GM23338 (cell line): ENCODE results near the gene FRYL. TPM values are rescaled to one million over a fixed set of nuclear protein-coding genes. Genes with fewer than 3 reads are reported as not detected.
A peak's percentile ranks its signal among the peaks of the same experiment; 100 is the strongest.

Experiments
- ATAC-seq: fragments of 200-7000 bp; cut with Tn5 transposase; 3 replicates; pipeline ENCODE4 v1.9.1; 2020
- DNase-seq: peaks from one replicate; pipeline ENCODE4 v3.0.0-alpha.2; 2015; ENCODE audit warnings: low spot score
- H2AFZ ChIP-seq: fragments of 200-600 bp; sonication (generic); 2 replicates; pipeline ENCODE4 v1.8.0; 2016; ENCODE audit warnings: antibody characterized with exemption, mild to moderate bottlenecking, moderate library complexity
- H3F3A ChIP-seq: fragments of 200-600 bp; sonication (generic); replicated peaks from 2 replicates; pipeline ENCODE4 v1.8.0; 2017; ENCODE audit warnings: antibody characterized with exemption, mixed run types, low read depth
- H3K27ac ChIP-seq: fragments of 200-600 bp; sonication (generic); 2 replicates; pipeline ENCODE4 v1.6.1; 2016; ENCODE audit warnings: low read depth
- H3K27me3 ChIP-seq: fragments of 200-600 bp; sonication (generic); 2 replicates; pipeline ENCODE4 v1.8.0; 2016; ENCODE audit warnings: mild to moderate bottlenecking, mixed run types, moderate library complexity; ENCODE audit not compliant: insufficient read depth
- H3K36me3 ChIP-seq: fragments of 200-600 bp; sonication (generic); 2 replicates; pipeline ENCODE4 v1.8.0; 2016; ENCODE audit warnings: mild to moderate bottlenecking; ENCODE audit not compliant: insufficient read depth
- H3K4me1 ChIP-seq: fragments of 200-600 bp; sonication (generic); 2 replicates; pipeline ENCODE4 v1.8.0; 2016; ENCODE audit warnings: mild to moderate bottlenecking, moderate library complexity; ENCODE audit not compliant: insufficient read depth
- H3K4me2 ChIP-seq: fragments of 200-600 bp; sonication (generic); 2 replicates; pipeline ENCODE4 v1.7.1; 2017; ENCODE audit warnings: mixed run types
- H3K4me3 ChIP-seq: fragments of 200-600 bp; sonication (generic); 2 replicates; pipeline ENCODE4 v1.6.1; 2016; ENCODE audit warnings: mixed run types
- H3K79me2 ChIP-seq: fragments of 200-600 bp; sonication (generic); replicated peaks from 2 replicates; pipeline ENCODE4 v1.8.0; 2017; ENCODE audit warnings: mild to moderate bottlenecking; ENCODE audit not compliant: insufficient read depth
- H3K9me2 ChIP-seq: fragments of 200-600 bp; sonication (generic); 2 replicates; pipeline ENCODE4 v1.8.0; 2017; ENCODE audit not compliant: insufficient read depth
- H4K20me1 ChIP-seq: fragments of 200-600 bp; sonication (generic); replicated peaks from 2 replicates; pipeline ENCODE4 v1.8.0; 2017; ENCODE audit warnings: mild to moderate bottlenecking; ENCODE audit not compliant: insufficient read depth
- H3K27ac Mint-ChIP-seq: 2 replicates; pipeline ENCODE4 v1.8.0; 2020; ENCODE audit warnings: inconsistent platforms, mild to moderate bottlenecking, moderate library complexity, mixed read lengths
- H3K27me3 Mint-ChIP-seq: 3 replicates; pipeline ENCODE4 v1.8.0; 2022; ENCODE audit warnings: low read depth, mild to moderate bottlenecking, moderate library complexity, mixed read lengths, inconsistent platforms; ENCODE audit not compliant: insufficient read depth, poor library complexity
- H3K36me3 Mint-ChIP-seq: 3 replicates; pipeline ENCODE4 v1.8.0; 2021; ENCODE audit warnings: low read depth, mild to moderate bottlenecking, inconsistent platforms, moderate library complexity, mixed read lengths
- H3K4me1 Mint-ChIP-seq: 3 replicates; pipeline ENCODE4 v1.8.0; 2020; ENCODE audit warnings: mild to moderate bottlenecking, inconsistent platforms, mixed read lengths
- H3K4me3 Mint-ChIP-seq: 3 replicates; pipeline ENCODE4 v1.8.0; 2021; ENCODE audit warnings: moderate library complexity, mild to moderate bottlenecking, inconsistent platforms, mixed read lengths
- H3K9me3 Mint-ChIP-seq: 3 replicates; pipeline ENCODE4 v1.8.0; 2020; ENCODE audit warnings: moderate library complexity, mild to moderate bottlenecking, inconsistent platforms, mixed read lengths
- CREB1 ChIP-seq: fragments of 250-450 bp; sonication (Bioruptor Pico); IDR thresholded peaks from 2 replicates; pipeline ENCODE4 v1.5.0; 2020; ENCODE audit warnings: low read depth, mild to moderate bottlenecking, moderate library complexity
- EZH2 ChIP-seq: fragments of 200-600 bp; sonication (generic); IDR thresholded peaks from one replicate; pipeline ENCODE4 v1.8.0; 2017; ENCODE audit warnings: antibody characterized with exemption, mild to moderate bottlenecking, low read depth; ENCODE audit not compliant: unreplicated experiment
- EZH2phosphoT487 ChIP-seq: fragments of 200-600 bp; sonication (generic); IDR thresholded peaks from one replicate; pipeline ENCODE4 v1.8.1; 2018; ENCODE audit warnings: antibody characterized with exemption; ENCODE audit not compliant: unreplicated experiment
- JUNB ChIP-seq: IDR thresholded peaks from one replicate; pipeline ENCODE4 v1.6.1; 2016; ENCODE audit warnings: antibody characterized with exemption; ENCODE audit not compliant: unreplicated experiment
- NANOG ChIP-seq: IDR thresholded peaks from 2 replicates; pipeline ENCODE4 v1.6.1; 2016; ENCODE audit warnings: antibody characterized with exemption, borderline replicate concordance
- POLR2AphosphoS5 ChIP-seq: IDR thresholded peaks from 2 replicates; pipeline ENCODE4 v1.6.1; 2016; ENCODE audit warnings: antibody characterized with exemption, low read depth
- STAT1 ChIP-seq: IDR thresholded peaks from one replicate; pipeline ENCODE4 v1.6.1; 2016; ENCODE audit warnings: antibody characterized with exemption; ENCODE audit not compliant: unreplicated experiment
- ZNF114 ChIP-seq: fragments of 250-450 bp; sonication (Bioruptor Pico); IDR thresholded peaks from 2 replicates; pipeline ENCODE4 v1.5.0; 2020; ENCODE audit warnings: mild to moderate bottlenecking, moderate library complexity
- ZNF331 ChIP-seq: fragments of 250-450 bp; sonication (Bioruptor Pico); IDR thresholded peaks from 2 replicates; pipeline ENCODE4 v1.5.0; 2020; ENCODE audit warnings: low read depth, mild to moderate bottlenecking, moderate library complexity
- polyA plus RNA-seq: library from polyadenylated mRNA; unstranded; fragments of >200 nt; fragmentation: Nextera tagmentation; extraction: Ambion mirVana; gene quantifications from 2 replicates; pipeline ENCODE4 v1.2.1, GENCODE V29; 2016
- total RNA-seq: library from RNA; depleted of rRNA; stranded (reverse); fragments of >200 nt; shearing (Covaris generic); gene quantifications from 2 replicates; pipeline ENCODE4 v1.2.3, GENCODE V29; 2014
- TF ChIP-seq, protein P1 (sequence below): IDR thresholded peaks from one replicate; pipeline ENCODE4 v1.6.1; 2018; ENCODE audit warnings: antibody characterized with exemption; ENCODE audit not compliant: unreplicated experiment
- TF ChIP-seq, protein P2 (sequence below): IDR thresholded peaks from 2 replicates; pipeline ENCODE4 v1.6.1; 2016; ENCODE audit warnings: antibody characterized with exemption

Gene FRYL
- total and polyA plus RNA-seq, 2 experiments from 2014 or later, result 30.7 to 53.3 TPM

DNA sequence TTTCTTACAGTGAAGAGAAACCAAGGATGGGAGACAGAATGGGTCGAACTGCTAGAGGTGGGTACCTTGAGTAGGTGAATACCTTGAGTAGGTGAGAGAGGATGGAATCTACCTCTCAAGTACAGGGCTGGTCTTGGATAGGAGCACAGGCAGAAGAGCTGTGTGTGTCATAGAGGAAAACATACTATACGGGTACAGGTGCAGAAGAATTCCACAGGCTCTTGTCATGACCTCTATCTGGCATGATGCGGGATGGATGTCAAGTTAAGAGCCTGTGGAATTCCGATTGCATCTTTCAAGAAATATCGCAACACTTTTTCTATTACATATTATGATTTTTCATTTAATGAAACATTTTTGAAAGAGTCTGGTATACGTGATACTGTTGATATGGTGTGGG lies 32.8 kb upstream of the FRYL start:
- peaks cover 8% of the 10 kb centered on the region; the same call in 2 of the 3 replicates for H3K4me1 Mint-ChIP-seq
- H3K4me3 Mint-ChIP-seq, result no peak overlapping the region
- no peak overlapping the region for H3K27ac Mint-ChIP-seq
- Histone ChIP-seq H2AFZ (peak overlapping the region; percentile 15; the same call in 1 of the 2 replicates), H3K4me3 (no peak overlapping the region), H3K9me2 (no peaks in the 10 kb centered on the region), H3K27me3 (no peaks in the 10 kb centered on the region), H3K79me2 (no peaks in the 10 kb centered on the region), H3K4me2 (no peak overlapping the region), H3K36me3 (no peaks in the 10 kb centered on the region), H3K4me1 (peaks cover 5% of the 10 kb centered on the region; the same call in 1 of the 2 replicates), H3K27ac (no peak overlapping the region), H4K20me1 (no peaks in the 10 kb centered on the region), H3F3A (no peaks in the 10 kb centered on the region)
- H3K9me3 Mint-ChIP-seq, result no peaks in the 10 kb centered on the region; the same call in 2 of the 3 replicates
- H3K27me3 Mint-ChIP-seq, result peaks cover 1% of the 10 kb centered on the region
- H3K36me3 Mint-ChIP-seq, result no peaks in the 10 kb centered on the region
- DNase-seq (no peak), ATAC-seq (no peak)
- TF ChIP-seq ZNF114, result no peak
- TF ChIP-seq CREB1 (CRISPR knock-in tag), result no peak
- TF ChIP-seq NANOG, result no peak
- TF ChIP-seq EZH2, result no peak

DNA sequence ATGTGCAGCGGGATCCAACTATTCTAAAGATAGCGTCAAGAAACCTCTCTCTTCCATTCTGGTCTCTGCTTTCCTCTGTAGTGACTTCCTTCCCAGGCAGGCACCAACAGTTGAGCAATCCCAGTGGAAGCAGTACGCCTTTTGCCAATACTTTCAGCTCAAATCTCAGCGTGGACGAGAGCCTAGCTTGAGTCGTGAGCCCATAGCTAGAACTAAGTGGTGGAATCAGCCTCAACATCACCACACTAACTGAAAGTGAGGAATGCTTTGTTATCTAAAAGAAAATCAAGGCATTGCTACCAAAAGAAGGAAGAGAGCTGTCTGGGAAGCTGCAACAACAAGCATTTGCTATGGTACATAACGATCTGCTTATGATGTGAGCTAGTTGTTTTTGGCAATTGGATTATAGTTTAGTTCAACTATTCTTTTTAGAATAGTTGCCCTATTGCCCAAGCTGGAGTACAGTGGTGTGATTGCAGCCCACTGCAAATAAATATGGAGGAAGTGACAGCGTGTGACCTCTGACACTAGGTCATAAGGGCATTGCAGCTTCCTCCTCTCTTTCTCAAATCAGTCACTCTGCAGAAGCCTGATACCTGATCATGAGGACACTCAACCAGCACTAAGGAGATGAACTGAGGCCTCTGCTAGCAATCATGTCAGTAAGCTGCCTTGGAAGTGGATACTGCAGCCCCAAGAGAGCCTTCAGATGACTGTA lies 24.7 kb upstream of the FRYL start:
- no peaks in the 10 kb centered on the region for H4K20me1 ChIP-seq
- Mint-ChIP-seq H3K4me1 (no peaks in the 10 kb centered on the region; the same call in 2 of the 3 replicates), H3K27ac (no peak overlapping the region), H3K4me3 (no peak overlapping the region), H3K27me3 (peaks cover 1% of the 10 kb centered on the region), H3K36me3 (no peaks in the 10 kb centered on the region), H3K9me3 (no peaks in the 10 kb centered on the region; the same call in 2 of the 3 replicates)
- H3K27me3 ChIP-seq, result no peaks in the 10 kb centered on the region
- no peaks in the 10 kb centered on the region for H3K9me2 ChIP-seq
- H3F3A ChIP-seq, result no peaks in the 10 kb centered on the region
- no peak overlapping the region for H3K4me2 ChIP-seq
- ATAC-seq (no peak; the same call in 2 of the 3 replicates), DNase-seq (no peak)
- H2AFZ ChIP-seq, result peak overlapping the region; percentile 48
- H3K4me3 ChIP-seq, result no peak overlapping the region
- H3K4me1 ChIP-seq, result no peaks in the 10 kb centered on the region
- H3K36me3 ChIP-seq, result no peaks in the 10 kb centered on the region
- H3K27ac ChIP-seq, result no peak overlapping the region
- no peaks in the 10 kb centered on the region for H3K79me2 ChIP-seq
- TF ChIP-seq EZH2, result no peak
- TF ChIP-seq, protein P1, sequence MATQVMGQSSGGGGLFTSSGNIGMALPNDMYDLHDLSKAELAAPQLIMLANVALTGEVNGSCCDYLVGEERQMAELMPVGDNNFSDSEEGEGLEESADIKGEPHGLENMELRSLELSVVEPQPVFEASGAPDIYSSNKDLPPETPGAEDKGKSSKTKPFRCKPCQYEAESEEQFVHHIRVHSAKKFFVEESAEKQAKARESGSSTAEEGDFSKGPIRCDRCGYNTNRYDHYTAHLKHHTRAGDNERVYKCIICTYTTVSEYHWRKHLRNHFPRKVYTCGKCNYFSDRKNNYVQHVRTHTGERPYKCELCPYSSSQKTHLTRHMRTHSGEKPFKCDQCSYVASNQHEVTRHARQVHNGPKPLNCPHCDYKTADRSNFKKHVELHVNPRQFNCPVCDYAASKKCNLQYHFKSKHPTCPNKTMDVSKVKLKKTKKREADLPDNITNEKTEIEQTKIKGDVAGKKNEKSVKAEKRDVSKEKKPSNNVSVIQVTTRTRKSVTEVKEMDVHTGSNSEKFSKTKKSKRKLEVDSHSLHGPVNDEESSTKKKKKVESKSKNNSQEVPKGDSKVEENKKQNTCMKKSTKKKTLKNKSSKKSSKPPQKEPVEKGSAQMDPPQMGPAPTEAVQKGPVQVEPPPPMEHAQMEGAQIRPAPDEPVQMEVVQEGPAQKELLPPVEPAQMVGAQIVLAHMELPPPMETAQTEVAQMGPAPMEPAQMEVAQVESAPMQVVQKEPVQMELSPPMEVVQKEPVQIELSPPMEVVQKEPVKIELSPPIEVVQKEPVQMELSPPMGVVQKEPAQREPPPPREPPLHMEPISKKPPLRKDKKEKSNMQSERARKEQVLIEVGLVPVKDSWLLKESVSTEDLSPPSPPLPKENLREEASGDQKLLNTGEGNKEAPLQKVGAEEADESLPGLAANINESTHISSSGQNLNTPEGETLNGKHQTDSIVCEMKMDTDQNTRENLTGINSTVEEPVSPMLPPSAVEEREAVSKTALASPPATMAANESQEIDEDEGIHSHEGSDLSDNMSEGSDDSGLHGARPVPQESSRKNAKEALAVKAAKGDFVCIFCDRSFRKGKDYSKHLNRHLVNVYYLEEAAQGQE, result no peak
- no peak for TF ChIP-seq CREB1 (CRISPR knock-in tag)
- no peak for TF ChIP-seq JUNB
- no peak for TF ChIP-seq NANOG
- TF ChIP-seq STAT1, result no peak
- no peak for TF ChIP-seq ZNF331 (CRISPR knock-in tag)
- TF ChIP-seq POLR2AphosphoS5, result no peak
- no peak for TF ChIP-seq ZNF114
- TF ChIP-seq EZH2phosphoT487, result no peak
- TF ChIP-seq, protein P2, sequence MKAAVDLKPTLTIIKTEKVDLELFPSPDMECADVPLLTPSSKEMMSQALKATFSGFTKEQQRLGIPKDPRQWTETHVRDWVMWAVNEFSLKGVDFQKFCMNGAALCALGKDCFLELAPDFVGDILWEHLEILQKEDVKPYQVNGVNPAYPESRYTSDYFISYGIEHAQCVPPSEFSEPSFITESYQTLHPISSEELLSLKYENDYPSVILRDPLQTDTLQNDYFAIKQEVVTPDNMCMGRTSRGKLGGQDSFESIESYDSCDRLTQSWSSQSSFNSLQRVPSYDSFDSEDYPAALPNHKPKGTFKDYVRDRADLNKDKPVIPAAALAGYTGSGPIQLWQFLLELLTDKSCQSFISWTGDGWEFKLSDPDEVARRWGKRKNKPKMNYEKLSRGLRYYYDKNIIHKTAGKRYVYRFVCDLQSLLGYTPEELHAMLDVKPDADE, result no peak
